ENCODE results near the gene NAV2. TPM values are rescaled to one million over a fixed set of nuclear protein-coding genes. Genes with fewer than 3 reads are reported as not detected.
A peak's percentile ranks its signal among the peaks of the same experiment; 100 is the strongest.

The NAV2 gene
- total and polyA plus RNA-seq, 7 donors = 1.2 to 62.6 (median 22.1) TPM

- Histone ChIP-seq H3K4me3 (no peak overlapping the region), H3K27me3 (no peaks in the 10 kb centered on the region), H3K36me3 (no peaks in the 10 kb centered on the region), H3K4me1 (peaks cover 0 to 69% (median 51%) of the 10 kb centered on the region in 4 donors), H3K27ac (peak overlapping the region in 3 of 4 donors; percentile 63 to 66 (median 65)), H3K9me3 (no peaks in the 10 kb centered on the region)
- WGBS, 2 donors = 91 to 94% methylated on average over 3 of the region's 3 CpGs
- TF ChIP-seq POLR2AphosphoS5 (IDR thresholded peaks at IDR 0.05) (no peak), POLR2A (IDR thresholded peaks at IDR 0.05) (no peak), CTCF (IDR thresholded peaks at IDR 0.05) (no peak), EP300 (IDR thresholded peaks at IDR 0.05) (no peak)
- DNase-seq = no peak
- intact Hi-C loops (cut with DNase I) = loop anchor here (5.0 kb wide), 1 partner anchor 41 kb away; no protein-coding TSS in a partner anchor
These were observed 193.5 kb downstream of the NAV2 start for GRCh38 chr11:19906126-19906525.

GRCh38 chr11:19907008-19907579 lies 194.5 kb downstream of the NAV2 start:
- intact Hi-C loops (cut with DNase I) = loop anchor here (5.0 kb wide), 1 partner anchor 40 kb away; no protein-coding TSS in a partner anchor
- no peaks in the 10 kb centered on the region for H3K36me3 ChIP-seq
- peak overlapping the region in 3 of 4 donors; percentile 63 to 66 (median 65) for H3K27ac ChIP-seq
- H3K4me3 ChIP-seq = no peak overlapping the region
- H3K9me3 ChIP-seq = no peaks in the 10 kb centered on the region
- 79 to 92% methylated on average over 5 of the region's 5 CpGs for WGBS, 2 donors
- TF ChIP-seq POLR2AphosphoS5 (IDR thresholded peaks at IDR 0.05) (no peak), EP300 (IDR thresholded peaks at IDR 0.05) (no peak), POLR2A (IDR thresholded peaks at IDR 0.05) (no peak), CTCF (IDR thresholded peaks at IDR 0.05) (no peak)
- H3K4me1 ChIP-seq = peaks cover 0 to 77% (median 60%) of the 10 kb centered on the region in 4 donors
- no peaks in the 10 kb centered on the region for H3K27me3 ChIP-seq
- DNase-seq = no peak

GRCh38 chr11:19907839-19908238 lies 195.2 kb downstream of the NAV2 start:
- Histone ChIP-seq H3K36me3 (no peaks in the 10 kb centered on the region), H3K4me1 (peaks cover 0 to 77% (median 64%) of the 10 kb centered on the region in 4 donors), H3K9me3 (no peaks in the 10 kb centered on the region), H3K27ac (peak overlapping the region in 3 of 4 donors; percentile 47 to 66 (median 65)), H3K4me3 (no peak overlapping the region), H3K27me3 (no peaks in the 10 kb centered on the region)
- DNase-seq = no peak
- TF ChIP-seq CTCF (IDR thresholded peaks at IDR 0.05) = no peak
- no peak for TF ChIP-seq POLR2A (IDR thresholded peaks at IDR 0.05)
- TF ChIP-seq EP300 (IDR thresholded peaks at IDR 0.05) = no peak
- no peak for TF ChIP-seq POLR2AphosphoS5 (IDR thresholded peaks at IDR 0.05)
- intact Hi-C loops (cut with DNase I) = loop anchor here (5.0 kb wide), 1 partner anchor 39 kb away; no protein-coding TSS in a partner anchor
- whole genome bisulfite sequencing, 2 donors = 85 to 92% methylated on average over 4 of the region's 4 CpGs

GRCh38 chr11:19910931-19911330 lies 198.3 kb downstream of the NAV2 start:
- Histone ChIP-seq H3K27me3 (no peaks in the 10 kb centered on the region), H3K4me1 (peaks cover 0 to 75% (median 62%) of the 10 kb centered on the region in 4 donors), H3K4me3 (no peak overlapping the region), H3K9me3 (no peaks in the 10 kb centered on the region), H3K36me3 (no peaks in the 10 kb centered on the region), H3K27ac (peak overlapping the region in 2 of 4 donors; percentile 28 to 46)
- 78 to 82% methylated on average over 1 of the region's 1 CpG for WGBS, 2 donors
- TF ChIP-seq EP300 (IDR thresholded peaks at IDR 0.05) = no peak
- TF ChIP-seq POLR2A (IDR thresholded peaks at IDR 0.05) = no peak
- no peak for TF ChIP-seq POLR2AphosphoS5 (IDR thresholded peaks at IDR 0.05)
- TF ChIP-seq CTCF (IDR thresholded peaks at IDR 0.05) = no peak
- intact Hi-C loops (cut with DNase I) = loop anchor here (10.0 kb wide), 1 partner anchor 596 kb away; no protein-coding TSS in a partner anchor
- no peak for DNase-seq
